H1 (cell line): ENCODE results near the gene DNAJC27. TPM values are rescaled to one million over a fixed set of nuclear protein-coding genes. Genes with fewer than 3 reads are reported as not detected.

Source experiments
- CTCF ChIA-PET: fragments of 300-600 bp; sonication (Branson Sonifier 250); formaldehyde crosslinking; loops from one replicate; lab custom pipeline; 2021; ENCODE audit not compliant: partially characterized antibody; lab: Charles Lee
- POLR2A ChIA-PET: fragments of 300-600 bp; sonication (Branson Sonifier 250); formaldehyde crosslinking; loops from one replicate; lab custom pipeline; 2021; ENCODE audit warnings: inconsistent platforms; ENCODE audit not compliant: partially characterized antibody; lab: Charles Lee
- DNase-seq, 2 experiments: peaks; one replicate each; pipeline versions ENCODE4 v3.0.0 to v3.0.0-alpha.2; 2010 to 2022; ENCODE audit warnings: low spot score in 2 of 2, low read depth in 1 of 2, mixed read lengths in 1 of 2
- FAIRE-seq: peaks from 2 replicates; lab custom pipeline; 2011; peaks lifted over from hg19 to GRCh38; lab: Jason Lieb, UNC
- H2AFZ ChIP-seq: 2 replicates; pipeline ENCODE4 v1.8.1; 2012; ENCODE audit warnings: low read length, inconsistent platforms
- H2AK5ac ChIP-seq: 2 replicates; pipeline ENCODE4 v1.6.1; 2013; ENCODE audit warnings: low read depth, low read length
- H2BK120ac ChIP-seq: replicated peaks from 2 replicates; pipeline ENCODE3; 2013; ENCODE audit warnings: low read depth, low read length, inconsistent platforms
- H2BK12ac ChIP-seq: 2 replicates; pipeline ENCODE4 v1.6.1; 2013; ENCODE audit warnings: low read depth, low read length
- H2BK15ac ChIP-seq: 2 replicates; pipeline ENCODE4 v1.6.1; 2013; ENCODE audit warnings: low read length
- H2BK20ac ChIP-seq: 2 replicates; pipeline ENCODE4 v1.6.1; 2013; ENCODE audit warnings: low read length
- H2BK5ac ChIP-seq: 2 replicates; pipeline ENCODE4 v1.6.1; 2013; ENCODE audit warnings: low read depth, low read length
- H3K14ac ChIP-seq: 2 replicates; pipeline ENCODE4 v1.6.1; 2013; ENCODE audit warnings: inconsistent platforms; ENCODE audit not compliant: insufficient read length
- H3K18ac ChIP-seq: 2 replicates; pipeline ENCODE4 v1.6.1; 2013; ENCODE audit warnings: low read length; ENCODE audit errors: extremely low read depth
- H3K23ac ChIP-seq: 2 replicates; pipeline ENCODE4 v1.6.1; 2013; ENCODE audit warnings: inconsistent platforms; ENCODE audit not compliant: insufficient read length
- H3K23me2 ChIP-seq: 2 replicates; pipeline ENCODE4 v1.6.1; 2013; ENCODE audit warnings: low read depth, low read length
- H3K27ac ChIP-seq: 2 replicates; pipeline ENCODE4 v1.6.1; 2011; ENCODE audit warnings: low read depth, low read length, inconsistent platforms
- H3K27me3 ChIP-seq, 4 experiments: replicated peaks in 1 of 4; 1 replicate in 1 of 4; 2 replicates in 3 of 4; pipeline versions ENCODE4 v1.6.1 to v1.8.1; 2011 to 2013; ENCODE audit warnings: low read length in 3 of 4, mild to moderate bottlenecking in 3 of 4, inconsistent platforms in 2 of 4, mixed read lengths in 2 of 4, moderate library complexity in 1 of 4; ENCODE audit not compliant: control insufficient read depth in 3 of 4, insufficient read depth in 3 of 4; ENCODE audit errors: extremely low read depth in 1 of 4
- H3K36me3 ChIP-seq, 4 experiments: 2 replicates each; pipeline versions ENCODE4 v1.6.1 to v1.8.1; 2011 to 2013; ENCODE audit warnings: mild to moderate bottlenecking in 4 of 4, low read length in 3 of 4, moderate library complexity in 2 of 4, control low read depth in 1 of 4, inconsistent platforms in 1 of 4; ENCODE audit not compliant: insufficient read depth in 4 of 4, control insufficient read depth in 2 of 4
- H3K4ac ChIP-seq: replicated peaks from 2 replicates; pipeline ENCODE3; 2013; ENCODE audit warnings: low read length, low read depth, mixed read lengths, inconsistent platforms; ENCODE audit not compliant: insufficient read length
- H3K4me1 ChIP-seq, 4 experiments: replicated peaks in 1 of 4; 1 replicate in 1 of 4; 2 replicates in 3 of 4; pipeline versions ENCODE4 v1.6.1 to v1.8.1; 2011 to 2013; ENCODE audit warnings: low read length in 3 of 4, inconsistent platforms in 2 of 4, mixed read lengths in 1 of 4; ENCODE audit not compliant: insufficient read depth in 4 of 4, control insufficient read depth in 3 of 4
- H3K4me2 ChIP-seq, 2 experiments: 2 replicates each; pipeline versions ENCODE4 v1.6.1 to v1.8.1; 2011 to 2013; ENCODE audit warnings: low read depth in 2 of 2, low read length in 2 of 2, control low read depth in 1 of 2, inconsistent platforms in 1 of 2, mild to moderate bottlenecking in 1 of 2; ENCODE audit not compliant: insufficient read depth in 1 of 2
- H3K4me3 ChIP-seq, 4 experiments: fragments of 200-600, 300-600 bp in 1 of 4; sonication (generic), shearing (Covaris generic), sonication (Bioruptor Twin) in 1 of 4; 2 replicates each; pipeline versions ENCODE4 v1.5.1 to v1.8.1; 2011 to 2016; ENCODE audit warnings: low read length in 4 of 4, low read depth in 3 of 4, control low read depth in 2 of 4, inconsistent platforms in 2 of 4, mild to moderate bottlenecking in 2 of 4, mixed read lengths in 1 of 4, moderate library complexity in 1 of 4; ENCODE audit not compliant: insufficient read depth in 2 of 4; ENCODE audit errors: extremely low read depth in 1 of 4
- H3K56ac ChIP-seq: replicated peaks from 2 replicates; pipeline ENCODE3; 2013; ENCODE audit warnings: low read depth, mild to moderate bottlenecking, mixed read lengths, low read length, inconsistent platforms; ENCODE audit not compliant: insufficient read length
- H3K79me1 ChIP-seq: 2 replicates; pipeline ENCODE4 v1.6.1; 2013; ENCODE audit warnings: low read depth, low read length, control low read depth
- H3K79me2 ChIP-seq, 2 experiments: 2 replicates each; pipeline versions ENCODE4 v1.6.1 to v1.8.1; 2012 to 2013; ENCODE audit warnings: low read length in 2 of 2, mild to moderate bottlenecking in 2 of 2, inconsistent platforms in 1 of 2; ENCODE audit not compliant: insufficient read depth in 2 of 2, control insufficient read depth in 1 of 2
- H3K9ac ChIP-seq, 4 experiments: replicated peaks in 1 of 4; 1 replicate in 1 of 4; 2 replicates in 3 of 4; pipeline versions ENCODE4 v1.6.1 to v1.8.1; 2011 to 2013; ENCODE audit warnings: low read depth in 3 of 4, low read length in 3 of 4, control low read depth in 2 of 4, mild to moderate bottlenecking in 2 of 4, moderate library complexity in 2 of 4, inconsistent platforms in 1 of 4; ENCODE audit errors: extremely low read depth in 1 of 4
- H3K9me3 ChIP-seq, 2 experiments: 2 replicates each; pipeline versions ENCODE4 v1.6.1 to v1.8.1; 2012 to 2013; ENCODE audit warnings: mild to moderate bottlenecking in 2 of 2, moderate library complexity in 2 of 2, control low read depth in 1 of 2, inconsistent platforms in 1 of 2, low read depth in 1 of 2, low read length in 1 of 2, mixed read lengths in 1 of 2; ENCODE audit not compliant: insufficient read depth in 2 of 2
- H4K20me1 ChIP-seq, 2 experiments: replicated peaks in 1 of 2; 2 replicates each; pipeline versions ENCODE3 to v1.8.1; 2011 to 2013; ENCODE audit warnings: inconsistent platforms in 2 of 2, low read length in 2 of 2, mild to moderate bottlenecking in 1 of 2; ENCODE audit not compliant: insufficient read depth in 2 of 2, control insufficient read depth in 1 of 2
- H4K5ac ChIP-seq: 2 replicates; pipeline ENCODE4 v1.6.1; 2013; ENCODE audit warnings: low read length, low read depth, mixed read lengths, inconsistent platforms; ENCODE audit not compliant: insufficient read length
- H4K8ac ChIP-seq: 2 replicates; pipeline ENCODE4 v1.8.0; 2013; ENCODE audit warnings: mild to moderate bottlenecking, moderate library complexity, low read length, inconsistent platforms; ENCODE audit not compliant: insufficient read depth; ENCODE audit errors: extremely low read depth
- H4K91ac ChIP-seq: replicated peaks from 2 replicates; pipeline ENCODE3; 2013; ENCODE audit warnings: low read length, mixed read lengths, inconsistent platforms; ENCODE audit not compliant: insufficient read length
- ASH2L ChIP-seq: fragments of 200-600, 300-600 bp; sonication (generic); IDR thresholded peaks from one replicate; pipeline ENCODE4 v1.7.1; 2017; ENCODE audit warnings: low read length
- BCL11A ChIP-seq, 2 experiments: IDR thresholded peaks; one replicate each; pipeline ENCODE4 v1.6.1; 2011; ENCODE audit warnings: low read depth in 2 of 2, low read length in 2 of 2, mild to moderate bottlenecking in 2 of 2
- CTBP2 ChIP-seq: IDR thresholded peaks from 2 replicates; pipeline ENCODE4 v1.7.0; 2011; ENCODE audit warnings: borderline replicate concordance, mild to moderate bottlenecking, moderate library complexity, mixed read lengths, low read length; ENCODE audit not compliant: insufficient read depth, insufficient read length
- KDM4A ChIP-seq: IDR thresholded peaks from one replicate; pipeline ENCODE4 v1.7.1; 2012; ENCODE audit warnings: low read depth, mild to moderate bottlenecking, moderate library complexity, low read length, inconsistent platforms; ENCODE audit not compliant: severe bottlenecking
- POLR2AphosphoS5 ChIP-seq: IDR thresholded peaks from 2 replicates; pipeline ENCODE4 v1.6.1; 2011; ENCODE audit warnings: low read depth, low read length
- RBBP5 ChIP-seq: IDR thresholded peaks from 2 replicates; pipeline ENCODE4 v1.7.1; 2012; ENCODE audit warnings: low read depth, mild to moderate bottlenecking, inconsistent platforms, low read length, moderate library complexity, borderline replicate concordance
- RFX5 ChIP-seq: IDR thresholded peaks from 2 replicates; pipeline ENCODE4 v1.6.1; 2011; ENCODE audit warnings: low read depth, low read length, improper control_type of control experiment, borderline replicate concordance
- SP4 ChIP-seq: IDR thresholded peaks from 2 replicates; pipeline ENCODE4 v1.6.1; 2012; ENCODE audit warnings: low read length, inconsistent platforms
- SUZ12 ChIP-seq: fragments of 200-600 bp; sonication (generic); IDR thresholded peaks from 2 replicates; pipeline ENCODE4 v1.6.1; 2012; ENCODE audit warnings: mild to moderate bottlenecking, inconsistent platforms, low read length, moderate library complexity, mixed read lengths
- TCF12 ChIP-seq: IDR thresholded peaks from 2 replicates; pipeline ENCODE4 v1.6.1; 2011; ENCODE audit warnings: low read depth, mild to moderate bottlenecking, low read length
- WGBS, 2 experiments: shearing (Covaris generic) in 1 of 2; methylation state at CpG; one replicate each; pipeline versions ENCODE4 v1.1.6 to v1.1.7; 2013 to 2015; ENCODE audit warnings: low lambda C conversion rate in 2 of 2, mixed read lengths in 2 of 2, inconsistent platforms in 1 of 2, low coverage in 1 of 2, missing lambda C conversion rate in 1 of 2; ENCODE audit not compliant: insufficient replicate concordance in 2 of 2, insufficient coverage in 1 of 2, insufficient read length in 1 of 2; ENCODE audit errors: extremely low coverage in 1 of 2, missing lambda C conversion rate in 1 of 2; 5-methylcytosine and 5-hydroxymethylcytosine counted together
- polyA plus RNA-seq, 7 experiments: library from polyadenylated mRNA; depleted of rRNA in 3 of 7; stranded (reverse) in 5 of 7; unstranded in 2 of 7; fragments of >200 nt in 5 of 7; fragments of 200-250 nt in 2 of 7; gene quantifications; 1 replicate in 5 of 7; 2 replicates in 1 of 7; 4 replicates in 1 of 7; pipeline versions ENCODE4 v1.2.1 to v1.2.3, GENCODE V29; 2011 to 2013; ENCODE audit warnings: missing spikeins in 2 of 7, mixed read lengths in 2 of 7
- total RNA-seq: library from RNA; stranded (reverse); fragmentation: NEBNext Ultra II Directional; extraction: Animal tissue kit (Norgen Biotek cat#: 25700); gene quantifications from 2 replicates; pipeline ENCODE4 v1.2.1, GENCODE V29; 2021
- TF ChIP-seq, protein P1 (sequence below): IDR thresholded peaks from 2 replicates; pipeline ENCODE4 v1.6.1; 2012; ENCODE audit warnings: inconsistent platforms
- TF ChIP-seq, protein P2 (sequence below), 3 experiments: IDR thresholded peaks; 1 replicate in 2 of 3; 2 replicates in 1 of 3; pipeline versions ENCODE4 v1.5.1 to v1.6.1; 2011; ENCODE audit warnings: low read length in 3 of 3, mild to moderate bottlenecking in 3 of 3, inconsistent platforms in 2 of 3, low read depth in 1 of 3, moderate library complexity in 1 of 3; ENCODE audit not compliant: insufficient read depth in 1 of 3; ENCODE audit errors: control extremely low read depth in 1 of 3

The DNAJC27 gene
- total and polyA plus RNA-seq, 2 of the 8 experiments (the other 6 are each of a cell fraction or from before 2014, with no cell fraction given): 1.4 to 4.5 TPM

DNA sequence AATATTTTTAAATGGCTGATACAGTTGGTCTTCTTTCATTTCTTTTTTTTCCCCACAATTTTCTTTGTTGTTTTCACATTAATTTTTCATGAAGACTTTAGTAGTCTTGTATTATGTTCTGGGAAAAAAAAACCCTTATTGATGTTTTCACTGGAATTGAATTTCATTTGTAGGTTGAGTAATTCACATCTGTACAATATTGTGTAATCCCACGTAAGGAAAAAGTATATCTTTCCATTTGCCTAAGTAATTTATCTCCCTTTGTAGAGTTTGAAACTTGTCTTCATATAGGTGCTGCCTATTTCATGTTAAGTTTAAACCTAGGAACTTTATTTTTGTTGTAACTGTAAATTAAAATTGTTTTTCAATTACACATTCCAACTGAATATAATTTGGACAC lies 2.0 kb downstream of the DNAJC27 start:
- Histone ChIP-seq H3K9ac (no peak overlapping the region), H2BK12ac (no peak overlapping the region), H3K18ac (no peak overlapping the region), H2BK20ac (no peak overlapping the region), H3K4me1 (no peaks in the 10 kb centered on the region), H2BK120ac (no peak overlapping the region), H2AFZ (no peak overlapping the region), H4K20me1 (no peaks in the 10 kb centered on the region), H3K9me3 (no peaks in the 10 kb centered on the region), H2BK5ac (no peak overlapping the region), H3K79me2 (peaks cover 0 to 6% of the 10 kb centered on the region in 2 experiments; a peak in 1 of 4 replicates), H3K79me1 (no peaks in the 10 kb centered on the region), H2AK5ac (no peak overlapping the region), H3K4me3 (no peak overlapping the region), H3K27me3 (no peaks in the 10 kb centered on the region), H3K23ac (no peak overlapping the region), H3K27ac (no peak overlapping the region), H4K5ac (no peak overlapping the region), H3K14ac (no peak overlapping the region), H4K8ac (no peak overlapping the region), H3K56ac (no peak overlapping the region), H3K36me3 (peaks cover 2 to 15% (median 7%) of the 10 kb centered on the region in 4 experiments; a peak in 6 of 8 replicates), H2BK15ac (no peak overlapping the region), H3K4me2 (no peak overlapping the region), H3K23me2 (peaks cover 10% of the 10 kb centered on the region), H3K4ac (no peak overlapping the region), H4K91ac (no peak overlapping the region)
- DNase-seq: no peak
- ChIA-PET POLR2A (interaction anchor here (0.7 kb wide), 1 partner anchor 132 kb away, joined by 3 read pairs; no protein-coding TSS in a partner anchor), CTCF (interaction anchor here (1.4 kb wide), 1 partner anchor 259 kb away, joined by 4 read pairs; no protein-coding TSS in a partner anchor)
- FAIRE-seq: no peak
- WGBS, 2 experiments: 90% methylated on average over 1 of the region's 1 CpG; no CpG with 5 or more reads in 1 of the 2 experiments
- no peak for TF ChIP-seq BCL11A (IDR thresholded peaks at IDR 0.05; ENCODE audit: low read depth in 2 of 2, low read length in 2 of 2)
- no peak for TF ChIP-seq RFX5
- TF ChIP-seq, protein P1, sequence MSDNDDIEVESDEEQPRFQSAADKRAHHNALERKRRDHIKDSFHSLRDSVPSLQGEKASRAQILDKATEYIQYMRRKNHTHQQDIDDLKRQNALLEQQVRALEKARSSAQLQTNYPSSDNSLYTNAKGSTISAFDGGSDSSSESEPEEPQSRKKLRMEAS: no peak
- no peak for TF ChIP-seq RBBP5
- TF ChIP-seq TCF12: no peak
- TF ChIP-seq ASH2L: no peak
- no peak for TF ChIP-seq KDM4A
- TF ChIP-seq, protein P2, sequence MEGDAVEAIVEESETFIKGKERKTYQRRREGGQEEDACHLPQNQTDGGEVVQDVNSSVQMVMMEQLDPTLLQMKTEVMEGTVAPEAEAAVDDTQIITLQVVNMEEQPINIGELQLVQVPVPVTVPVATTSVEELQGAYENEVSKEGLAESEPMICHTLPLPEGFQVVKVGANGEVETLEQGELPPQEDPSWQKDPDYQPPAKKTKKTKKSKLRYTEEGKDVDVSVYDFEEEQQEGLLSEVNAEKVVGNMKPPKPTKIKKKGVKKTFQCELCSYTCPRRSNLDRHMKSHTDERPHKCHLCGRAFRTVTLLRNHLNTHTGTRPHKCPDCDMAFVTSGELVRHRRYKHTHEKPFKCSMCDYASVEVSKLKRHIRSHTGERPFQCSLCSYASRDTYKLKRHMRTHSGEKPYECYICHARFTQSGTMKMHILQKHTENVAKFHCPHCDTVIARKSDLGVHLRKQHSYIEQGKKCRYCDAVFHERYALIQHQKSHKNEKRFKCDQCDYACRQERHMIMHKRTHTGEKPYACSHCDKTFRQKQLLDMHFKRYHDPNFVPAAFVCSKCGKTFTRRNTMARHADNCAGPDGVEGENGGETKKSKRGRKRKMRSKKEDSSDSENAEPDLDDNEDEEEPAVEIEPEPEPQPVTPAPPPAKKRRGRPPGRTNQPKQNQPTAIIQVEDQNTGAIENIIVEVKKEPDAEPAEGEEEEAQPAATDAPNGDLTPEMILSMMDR (IDR thresholded peaks at IDR 0.05; ENCODE audit: control extremely low read depth in 1 of 3, insufficient read depth in 1 of 3, low read depth in 1 of 3, low read length in 3 of 3): no peak
- TF ChIP-seq CTBP2: no peak
- TF ChIP-seq SP4: no peak
- no peak for TF ChIP-seq POLR2AphosphoS5
- TF ChIP-seq SUZ12: no peak
